ENCODE results near the gene PTMA. TPM values are rescaled to one million over a fixed set of nuclear protein-coding genes. Genes with fewer than 3 reads are reported as not detected.
A peak's percentile ranks its signal among the peaks of the same experiment; 100 is the strongest.

The PTMA gene
- polyA plus RNA-seq, 3 donors, result 1,062 to 1,127 (median 1,072) TPM

DNA sequence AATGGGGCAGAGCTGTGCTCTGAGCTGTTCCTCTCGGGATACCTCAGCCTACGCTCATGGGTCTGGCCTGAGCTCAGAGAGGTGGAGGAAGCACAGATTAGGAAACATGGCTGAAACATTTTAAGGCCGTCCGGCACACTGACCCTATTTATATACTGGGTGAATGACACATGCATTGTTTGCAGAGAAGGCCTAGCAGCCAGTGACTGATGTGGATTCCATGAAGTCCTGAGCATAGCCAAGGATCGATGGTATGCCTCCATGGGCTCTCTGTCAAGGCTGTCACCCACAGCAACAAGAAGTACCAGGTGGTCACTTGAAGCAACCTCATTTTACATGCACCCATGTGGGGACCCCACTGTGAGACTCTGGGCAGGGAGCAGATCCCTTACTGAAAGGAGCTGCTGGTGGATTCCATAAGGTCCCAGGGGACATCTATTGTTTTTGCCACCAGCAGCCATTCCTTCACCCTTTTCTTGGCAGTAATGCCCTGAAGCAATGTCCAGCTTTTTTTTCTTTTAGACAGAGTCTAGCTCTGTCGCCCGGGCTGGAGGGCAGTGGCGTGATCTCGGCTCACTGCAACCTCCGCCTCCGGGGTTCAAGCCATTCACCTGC lies 8.4 kb downstream of the PTMA start:
- peaks cover 3 to 12% (median 8%) of the 10 kb centered on the region in 7 donors for H3K9me3 Mint-ChIP-seq

More for the DNA sequence above, 8.4 kb downstream of the PTMA start:
- Histone ChIP-seq H3K9ac (ENCODE audit: insufficient read depth, low read length, poor library complexity, severe bottlenecking) (no peak overlapping the region), H3K27ac (ENCODE audit: low read depth in 1 of 2, low read length in 2 of 2) (no peak overlapping the region), H3K27me3 (ENCODE audit: control insufficient read depth in 2 of 2, insufficient read depth in 2 of 2, low read length in 2 of 2) (peaks cover 0 to 9% of the 10 kb centered on the region in 2 donors), H3K79me2 (ENCODE audit: insufficient read depth, low read length) (peaks cover 8% of the 10 kb centered on the region), H3K36me3 (replicated peaks in 1 of 2; ENCODE audit: control insufficient read depth in 1 of 2, insufficient read depth in 2 of 2, low read length in 2 of 2) (peaks cover 8% of the 10 kb centered on the region in 2 donors), H3K4me2 (replicated peaks; ENCODE audit: extremely low read depth, low read length, poor library complexity, severe bottlenecking) (no peak overlapping the region), H3K9me3 (replicated peaks in 1 of 2; ENCODE audit: control insufficient read depth in 1 of 2, insufficient read depth in 1 of 2, low read length in 2 of 2) (peaks cover 0 to 8% of the 10 kb centered on the region in 2 donors), H3K4me1 (ENCODE audit: control insufficient read depth in 1 of 2, insufficient read depth in 2 of 2, low read length in 2 of 2) (peaks cover 33 to 41% of the 10 kb centered on the region in 2 donors), H2AFZ (ENCODE audit: insufficient read depth, low read depth, low read length, poor library complexity, severe bottlenecking) (no peak overlapping the region), H3K4me3 (replicated peaks in 1 of 3; ENCODE audit: low read depth in 2 of 3, low read length in 3 of 3) (no peak overlapping the region), H4K20me1 (ENCODE audit: insufficient read depth, low read length) (peaks cover 29% of the 10 kb centered on the region)
- intact Hi-C loops (cut with micrococcal nuclease), result loop anchor here (5.0 to 10.0 kb wide), 3 partner anchors 34 to 202 kb away; no protein-coding TSS in a partner anchor
- Mint-ChIP-seq H3K27me3 (ENCODE audit: low read depth in 3 of 3) (peaks cover 5 to 25% (median 6%) of the 10 kb centered on the region in 3 donors), H3K4me1 (peaks cover 42% of the 10 kb centered on the region), H3K4me3 (no peak overlapping the region), H3K36me3 (peaks cover 16 to 28% of the 10 kb centered on the region in 2 donors), H3K27ac (peak overlapping the region in 1 of 7 donors; percentile 66)
- no peak for DNase-seq
- WGBS (ENCODE audit: insufficient coverage), result 98% methylated on average over 5 of the region's 11 CpGs
- TF ChIP-seq, protein P1, sequence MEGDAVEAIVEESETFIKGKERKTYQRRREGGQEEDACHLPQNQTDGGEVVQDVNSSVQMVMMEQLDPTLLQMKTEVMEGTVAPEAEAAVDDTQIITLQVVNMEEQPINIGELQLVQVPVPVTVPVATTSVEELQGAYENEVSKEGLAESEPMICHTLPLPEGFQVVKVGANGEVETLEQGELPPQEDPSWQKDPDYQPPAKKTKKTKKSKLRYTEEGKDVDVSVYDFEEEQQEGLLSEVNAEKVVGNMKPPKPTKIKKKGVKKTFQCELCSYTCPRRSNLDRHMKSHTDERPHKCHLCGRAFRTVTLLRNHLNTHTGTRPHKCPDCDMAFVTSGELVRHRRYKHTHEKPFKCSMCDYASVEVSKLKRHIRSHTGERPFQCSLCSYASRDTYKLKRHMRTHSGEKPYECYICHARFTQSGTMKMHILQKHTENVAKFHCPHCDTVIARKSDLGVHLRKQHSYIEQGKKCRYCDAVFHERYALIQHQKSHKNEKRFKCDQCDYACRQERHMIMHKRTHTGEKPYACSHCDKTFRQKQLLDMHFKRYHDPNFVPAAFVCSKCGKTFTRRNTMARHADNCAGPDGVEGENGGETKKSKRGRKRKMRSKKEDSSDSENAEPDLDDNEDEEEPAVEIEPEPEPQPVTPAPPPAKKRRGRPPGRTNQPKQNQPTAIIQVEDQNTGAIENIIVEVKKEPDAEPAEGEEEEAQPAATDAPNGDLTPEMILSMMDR (IDR thresholded peaks at IDR 0.05), result no peak

Measured in CD14-positive monocyte (primary cell).